GM18868 (cell line): ENCODE results near the gene SPATA2L.

Source experiments
- ATAC-seq: cut with Tn5 transposase; IDR thresholded peaks from one replicate; pipeline ENCODE4 v1.9.1; 2021; ENCODE audit warnings: mild to moderate bottlenecking, moderate library complexity; ENCODE audit not compliant: unreplicated experiment

The SPATA2L gene

GRCh38 chr16:89658221-89658879 is 43.2 kb downstream of the SPATA2L start:
- no peak for ATAC-seq

GRCh38 chr16:89657442-89658220 is 43.9 kb downstream of the SPATA2L start, which contains the start of the genes CHMP1A and SPATA33:
CHMP1A (minus strand) TSS chr16:89657708; CDS start chr16:89657588, 120 bp downstream.
SPATA33 (plus strand) TSS chr16:89657836; CDS start chr16:89657912, 76 bp downstream.
- peak; percentile 87 for ATAC-seq

- no peak for ATAC-seq
Measured at GRCh38 chr16:89656435-89657121, 44.9 kb downstream of the SPATA2L start.

GRCh38 chr16:89655062-89655643 is 46.4 kb downstream of the SPATA2L start:
- no peak for ATAC-seq

GRCh38 chr16:89653656-89654295 is 47.7 kb downstream of the SPATA2L start:
- ATAC-seq: no peak

- ATAC-seq: no peak
Measured at GRCh38 chr16:89651584-89651983, 49.9 kb downstream of the SPATA2L start.

- no peak for ATAC-seq
Measured at GRCh38 chr16:89646906-89647305, 54.6 kb downstream of the SPATA2L start.
